Cardiac muscle cell (in vitro differentiated cells and primary cell): ENCODE results near the gene MMS19. TPM values are rescaled to one million over a fixed set of nuclear protein-coding genes. Genes with fewer than 3 reads are reported as not detected.

Experiments
- DNase-seq, 2 donors: peaks; one replicate each; pipeline versions ENCODE4 v3.0.0 to v3.0.0-alpha.2; 2010 to 2017; ENCODE audit warnings: low read depth in 1 of 2, low spot score in 1 of 2
- H3K27ac ChIP-seq: fragments of 200-600 bp; sonication (generic); 2 replicates; pipeline ENCODE4 v1.5.1; 2016
- H3K27me3 ChIP-seq: fragments of 200-600 bp; sonication (generic); 2 replicates; pipeline ENCODE4 v1.6.0; 2016; ENCODE audit warnings: control low read depth
- H3K36me3 ChIP-seq: fragments of 200-600 bp; sonication (generic); 2 replicates; pipeline ENCODE4 v1.5.1; 2016; ENCODE audit warnings: control low read depth
- H3K4me1 ChIP-seq: fragments of 200-600 bp; sonication (generic); 2 replicates; pipeline ENCODE4 v1.8.1; 2017; ENCODE audit warnings: low read depth, mild to moderate bottlenecking, mixed run types
- H3K4me3 ChIP-seq: fragments of 200-600 bp; sonication (generic); 2 replicates; pipeline ENCODE4 v1.5.1; 2016; ENCODE audit warnings: mild to moderate bottlenecking
- H3K9me3 ChIP-seq: fragments of 200-600 bp; sonication (generic); 2 replicates; pipeline ENCODE4 v1.5.1; 2017; ENCODE audit warnings: low read depth, mild to moderate bottlenecking, control low read depth
- polyA plus RNA-seq: library from polyadenylated mRNA; unstranded; fragments of >200 nt; fragmentation: Nextera tagmentation; extraction: Ambion mirVana; gene quantifications from 2 replicates; pipeline ENCODE4 v1.2.1, GENCODE V29; 2016
- total RNA-seq: library from RNA; depleted of rRNA; stranded (reverse); fragments of >200 nt; gene quantifications from 2 replicates; pipeline ENCODE4 v1.2.3, GENCODE V29; 2016
- TF ChIP-seq, protein P1 (sequence below): IDR thresholded peaks from 2 replicates; pipeline ENCODE4 v1.5.1; 2012; ENCODE audit warnings: low read depth, mild to moderate bottlenecking, low read length

MMS19 gene
- total and polyA plus RNA-seq, 2 experiments from 2014 or later = 72.5 to 94.0 TPM

DNA sequence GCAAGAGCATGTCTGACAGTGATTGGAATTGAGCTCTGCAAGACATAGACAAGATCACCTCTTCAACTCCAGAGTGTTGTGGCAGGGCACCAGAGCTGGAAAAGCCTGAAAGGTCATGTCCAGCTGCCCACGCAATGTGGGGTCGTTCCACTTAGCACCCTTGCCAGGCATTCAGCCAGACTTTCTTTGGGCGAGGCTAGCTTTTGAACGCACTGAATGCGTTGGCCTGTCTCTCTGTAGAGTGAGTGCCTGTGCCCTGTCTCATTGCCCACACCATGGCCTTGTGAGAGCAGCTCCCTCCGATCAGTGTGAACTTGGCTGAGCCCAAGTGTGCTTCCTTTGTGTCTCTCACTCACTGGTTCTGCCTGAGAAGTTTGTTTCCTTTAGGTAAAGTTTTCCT is 23.8 kb upstream of the MMS19 start:
- Histone ChIP-seq H3K9me3 (no peaks in the 10 kb centered on the region), H3K4me1 (no peaks in the 10 kb centered on the region), H3K4me3 (no peak overlapping the region), H3K36me3 (no peaks in the 10 kb centered on the region), H3K27me3 (no peaks in the 10 kb centered on the region), H3K27ac (no peak overlapping the region)
- no peak for DNase-seq
- TF ChIP-seq, protein P1, sequence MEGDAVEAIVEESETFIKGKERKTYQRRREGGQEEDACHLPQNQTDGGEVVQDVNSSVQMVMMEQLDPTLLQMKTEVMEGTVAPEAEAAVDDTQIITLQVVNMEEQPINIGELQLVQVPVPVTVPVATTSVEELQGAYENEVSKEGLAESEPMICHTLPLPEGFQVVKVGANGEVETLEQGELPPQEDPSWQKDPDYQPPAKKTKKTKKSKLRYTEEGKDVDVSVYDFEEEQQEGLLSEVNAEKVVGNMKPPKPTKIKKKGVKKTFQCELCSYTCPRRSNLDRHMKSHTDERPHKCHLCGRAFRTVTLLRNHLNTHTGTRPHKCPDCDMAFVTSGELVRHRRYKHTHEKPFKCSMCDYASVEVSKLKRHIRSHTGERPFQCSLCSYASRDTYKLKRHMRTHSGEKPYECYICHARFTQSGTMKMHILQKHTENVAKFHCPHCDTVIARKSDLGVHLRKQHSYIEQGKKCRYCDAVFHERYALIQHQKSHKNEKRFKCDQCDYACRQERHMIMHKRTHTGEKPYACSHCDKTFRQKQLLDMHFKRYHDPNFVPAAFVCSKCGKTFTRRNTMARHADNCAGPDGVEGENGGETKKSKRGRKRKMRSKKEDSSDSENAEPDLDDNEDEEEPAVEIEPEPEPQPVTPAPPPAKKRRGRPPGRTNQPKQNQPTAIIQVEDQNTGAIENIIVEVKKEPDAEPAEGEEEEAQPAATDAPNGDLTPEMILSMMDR = no peak

DNA sequence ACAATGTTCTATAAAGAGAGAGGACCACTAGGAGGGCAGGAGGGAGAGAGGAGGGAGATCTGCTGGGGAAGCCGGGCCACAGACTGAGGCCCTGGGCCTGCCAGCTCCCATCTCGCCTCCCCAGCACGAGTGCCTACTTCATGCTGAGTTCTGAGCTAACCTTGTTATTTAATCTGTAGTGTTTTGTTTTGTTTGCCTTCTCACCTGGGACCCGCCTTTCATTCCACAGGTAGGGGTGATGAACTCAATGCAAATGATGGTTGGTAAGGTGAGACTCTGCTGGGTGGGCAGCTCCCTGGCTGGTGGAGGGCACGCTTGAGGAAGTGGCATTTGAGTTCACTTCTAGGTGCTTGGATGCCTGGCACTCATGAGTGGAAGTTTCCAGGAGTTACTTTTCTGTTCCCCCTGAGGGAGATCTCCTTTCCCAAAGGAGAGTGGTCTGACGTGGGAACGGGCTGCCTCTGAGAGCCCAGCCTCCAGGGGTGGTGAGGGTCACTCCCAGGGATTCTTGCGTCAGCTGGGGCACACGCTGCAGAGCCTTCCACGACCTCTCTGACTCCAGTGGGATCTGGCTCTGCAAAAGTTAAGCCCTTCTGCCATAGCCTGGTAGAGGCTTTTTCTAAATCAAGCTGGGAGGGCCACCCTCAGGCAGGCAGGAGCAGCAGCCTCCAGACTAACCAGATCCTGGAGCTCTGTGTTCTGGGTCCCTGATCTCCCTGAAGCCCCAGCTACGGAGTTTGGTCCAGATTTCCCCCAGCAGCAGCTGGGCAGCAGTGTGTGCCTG is 22.9 kb upstream of the MMS19 start:
- DNase-seq = no peak
- Histone ChIP-seq H3K4me1 (no peaks in the 10 kb centered on the region), H3K27ac (no peak overlapping the region), H3K9me3 (no peaks in the 10 kb centered on the region), H3K4me3 (no peak overlapping the region), H3K27me3 (no peaks in the 10 kb centered on the region), H3K36me3 (no peaks in the 10 kb centered on the region)
- TF ChIP-seq, protein P1 = no peak

DNA sequence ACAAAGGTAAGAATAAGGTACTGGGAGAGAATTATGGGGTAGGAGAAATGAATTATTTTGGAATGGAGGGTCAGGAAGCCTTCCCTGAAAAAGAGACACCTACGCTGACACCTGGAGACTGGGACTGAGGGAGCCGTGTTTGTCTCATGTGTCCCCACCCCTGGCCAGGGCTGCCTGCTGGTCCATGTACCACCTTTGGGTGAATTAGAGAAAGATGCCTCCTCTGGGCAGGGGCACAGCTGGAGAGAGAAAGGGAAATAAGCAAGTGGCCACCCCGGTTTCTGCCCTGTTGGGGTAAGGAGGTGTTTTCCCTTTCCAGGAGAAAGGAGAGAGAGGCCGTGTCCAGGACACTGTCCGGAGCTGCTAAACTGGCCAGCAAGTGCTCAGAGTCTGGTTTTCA is 22.3 kb upstream of the MMS19 start:
- TF ChIP-seq, protein P1 = no peak
- Histone ChIP-seq H3K4me1 (no peaks in the 10 kb centered on the region), H3K36me3 (no peaks in the 10 kb centered on the region), H3K27me3 (no peaks in the 10 kb centered on the region), H3K27ac (no peak overlapping the region), H3K4me3 (no peak overlapping the region), H3K9me3 (no peaks in the 10 kb centered on the region)
- no peak for DNase-seq

DNA sequence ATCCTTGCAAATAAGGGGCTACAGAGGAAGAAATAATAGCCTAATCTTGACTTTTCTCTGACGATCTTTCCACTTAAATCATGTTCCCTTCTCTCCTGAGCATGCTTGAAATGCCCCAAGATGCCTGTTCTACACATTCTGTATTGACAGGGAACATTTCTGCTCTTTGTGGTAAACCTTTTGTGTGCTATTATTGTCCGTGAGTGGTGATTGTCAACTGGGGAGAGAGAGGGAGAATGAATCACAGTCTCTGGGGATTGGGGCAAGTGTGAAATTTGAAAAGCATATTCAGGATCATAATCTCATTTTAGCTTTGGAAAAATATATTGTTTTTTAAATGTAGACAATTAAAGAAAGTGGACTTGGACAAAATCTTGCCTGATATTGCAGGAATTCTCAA is 21.1 kb upstream of the MMS19 start:
- H3K4me3 ChIP-seq = no peak overlapping the region
- no peaks in the 10 kb centered on the region for H3K36me3 ChIP-seq
- TF ChIP-seq, protein P1 = no peak
- H3K4me1 ChIP-seq = no peaks in the 10 kb centered on the region
- DNase-seq = peak in 1 of 2 donors; percentile 42
- H3K27ac ChIP-seq = no peak overlapping the region
- no peaks in the 10 kb centered on the region for H3K27me3 ChIP-seq
- H3K9me3 ChIP-seq = no peaks in the 10 kb centered on the region

DNA sequence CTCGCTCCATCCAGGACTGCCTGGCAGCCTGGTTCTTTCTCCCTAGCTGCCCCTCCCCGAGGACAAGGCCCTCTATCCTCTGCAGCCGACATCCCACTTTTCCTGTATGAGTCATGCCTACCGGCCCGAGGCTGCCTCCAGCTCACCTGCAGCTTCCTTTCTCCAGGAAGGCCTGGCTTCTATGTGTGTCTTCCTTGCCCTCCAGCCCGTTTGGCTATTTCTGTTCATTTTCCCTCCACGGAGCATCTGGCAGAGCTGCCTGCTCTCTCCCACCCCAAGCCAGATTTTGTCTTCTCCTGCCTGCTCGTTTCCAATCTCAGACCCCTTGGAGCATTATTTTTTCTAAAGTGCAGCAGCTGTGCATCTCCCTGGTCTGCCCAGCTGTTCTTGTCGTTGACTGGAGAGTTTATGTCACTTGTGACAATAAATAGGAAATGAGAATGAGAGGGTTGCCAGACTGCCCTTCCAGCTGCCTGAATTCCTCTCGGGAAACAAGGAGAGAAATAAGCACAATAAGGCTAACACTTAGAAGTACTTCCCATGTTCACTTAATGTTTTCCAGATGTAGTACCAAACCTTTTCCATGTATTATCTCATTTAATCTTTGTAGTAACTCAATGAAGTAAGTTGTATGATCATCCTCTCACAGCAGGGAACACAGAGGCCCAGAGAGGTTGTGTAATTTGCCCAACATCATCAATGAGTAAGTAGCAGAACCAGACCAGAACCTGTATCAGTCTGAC is 20.2 kb upstream of the MMS19 start:
- H3K9me3 ChIP-seq = no peaks in the 10 kb centered on the region
- DNase-seq = peak in 1 of 2 donors; percentile 29
- no peak overlapping the region for H3K4me3 ChIP-seq
- TF ChIP-seq, protein P1 = no peak
- H3K4me1 ChIP-seq = no peaks in the 10 kb centered on the region
- no peaks in the 10 kb centered on the region for H3K36me3 ChIP-seq
- no peaks in the 10 kb centered on the region for H3K27me3 ChIP-seq
- no peak overlapping the region for H3K27ac ChIP-seq
